Measurements from ENCODE around the gene STXBP6. TPM values are rescaled to one million over a fixed set of nuclear protein-coding genes. Genes with fewer than 3 reads are reported as not detected.

The STXBP6 gene
- total RNA-seq, 2 experiments from 2014 or later, result not detected

DNA sequence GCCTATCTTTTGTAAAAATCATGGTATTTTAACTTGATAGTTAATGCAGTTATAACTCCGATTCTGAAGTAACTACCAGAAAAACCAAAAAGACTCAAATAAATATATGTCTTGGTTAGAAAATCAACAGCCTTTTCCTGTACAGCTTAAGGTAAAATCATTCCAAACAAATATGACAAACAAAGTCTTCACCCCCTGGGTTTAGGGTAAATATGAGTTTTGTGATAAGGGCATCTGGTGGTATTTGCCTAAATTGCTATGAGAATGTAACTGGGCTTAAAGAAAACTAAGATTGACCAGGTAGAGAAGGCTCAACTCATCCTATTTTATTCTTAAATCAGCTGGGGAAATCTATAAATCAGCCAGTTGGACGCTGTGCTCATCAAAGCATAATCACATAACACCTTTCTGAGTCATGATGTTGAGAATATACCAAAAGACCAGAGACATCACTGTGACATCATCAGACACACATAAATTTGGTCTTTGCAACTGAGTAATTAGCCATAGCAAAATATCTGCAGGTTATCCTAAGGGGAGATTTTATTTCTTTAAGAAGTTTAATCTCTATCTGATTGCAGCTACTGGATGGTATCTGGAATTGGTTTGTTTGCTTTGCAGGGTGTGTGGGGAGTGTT lies 133.9 kb downstream of the STXBP6 start:
- ATAC-seq (no peak), DNase-seq (no peak)
- intact Hi-C loops (cut with DNase I, micrococcal nuclease), result no loop called here
- ChIA-PET CTCF (no interaction called here), POLR2A (no interaction called here)
- Mint-ChIP-seq H3K4me3 (no peak overlapping the region), H3K9me3 (ENCODE audit: low read depth) (no peaks in the 10 kb centered on the region), H3K27me3 (peaks cover 18% of the 10 kb centered on the region), H3K36me3 (ENCODE audit: low read depth) (no peaks in the 10 kb centered on the region), H3K27ac (no peak overlapping the region), H3K4me1 (no peaks in the 10 kb centered on the region)

- no peaks in the 10 kb centered on the region for H3K9me3 Mint-ChIP-seq (ENCODE audit: low read depth)
These were observed 134.5 kb downstream of the STXBP6 start for GRCh38 chr14:24915403-24915921.

DNA sequence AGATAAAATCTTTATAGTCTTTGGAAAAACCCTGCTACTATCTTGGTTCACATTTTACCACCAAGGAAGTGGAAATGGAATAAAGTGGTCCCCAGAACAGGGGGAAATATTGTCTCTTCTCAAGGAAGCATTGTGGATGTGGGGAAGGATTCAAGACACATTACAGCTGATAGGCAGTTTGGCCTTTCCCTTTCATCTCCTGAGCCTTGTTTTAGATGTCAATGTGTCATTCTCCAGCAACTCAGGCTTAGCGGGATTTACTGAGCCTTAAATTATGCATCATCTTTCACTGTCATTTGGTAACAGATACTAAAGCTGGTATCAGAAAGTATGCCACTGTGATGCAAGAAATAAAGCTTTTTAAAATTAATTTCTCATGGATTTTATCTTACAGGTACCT lies 136.2 kb downstream of the STXBP6 start:
- no peak for DNase-seq
- no peak for ATAC-seq
- Mint-ChIP-seq H3K36me3 (ENCODE audit: low read depth) (no peaks in the 10 kb centered on the region), H3K27me3 (peaks cover 17% of the 10 kb centered on the region), H3K4me3 (no peak overlapping the region), H3K27ac (no peak overlapping the region), H3K9me3 (ENCODE audit: low read depth) (no peaks in the 10 kb centered on the region), H3K4me1 (no peaks in the 10 kb centered on the region)
- ChIA-PET POLR2A (no interaction called here), CTCF (no interaction called here)
- intact Hi-C loops (cut with DNase I, micrococcal nuclease), result no loop called here

More at GRCh38 chr14:24915403-24915921, 134.5 kb downstream of the STXBP6 start:
- ChIA-PET CTCF (no interaction called here), POLR2A (no interaction called here)
- DNase-seq, result no peak
- no peak for ATAC-seq
- H3K4me3 Mint-ChIP-seq, result no peak overlapping the region
- no peak overlapping the region for H3K27ac Mint-ChIP-seq
- H3K36me3 Mint-ChIP-seq (ENCODE audit: low read depth), result no peaks in the 10 kb centered on the region
- intact Hi-C loops (cut with DNase I, micrococcal nuclease), result no loop called here
- no peaks in the 10 kb centered on the region for H3K4me1 Mint-ChIP-seq
- H3K27me3 Mint-ChIP-seq, result peaks cover 16% of the 10 kb centered on the region

DNA sequence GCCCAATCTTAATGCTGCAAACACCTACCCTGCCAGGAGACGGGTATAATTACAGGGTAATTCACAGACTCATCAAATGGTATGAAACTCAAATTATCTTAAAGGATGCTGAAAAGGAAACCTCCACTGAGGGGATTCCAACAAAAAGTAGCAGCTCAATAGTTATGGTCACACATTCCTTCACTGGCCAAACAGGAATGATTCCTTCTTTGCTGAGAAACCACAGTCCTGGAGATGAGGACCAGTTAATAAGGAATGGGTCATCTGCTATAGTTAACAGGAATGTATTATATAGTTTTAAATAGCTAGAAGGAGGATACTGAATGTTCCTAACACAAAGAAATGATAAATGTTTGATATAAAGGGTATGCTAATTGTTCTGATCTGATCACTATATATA lies 136.9 kb downstream of the STXBP6 start:
- ATAC-seq, result no peak
- POLR2A ChIA-PET, result no interaction called here
- Mint-ChIP-seq H3K36me3 (ENCODE audit: low read depth) (no peaks in the 10 kb centered on the region), H3K27ac (no peak overlapping the region), H3K4me1 (no peaks in the 10 kb centered on the region), H3K27me3 (peaks cover 17% of the 10 kb centered on the region), H3K9me3 (ENCODE audit: low read depth) (no peaks in the 10 kb centered on the region), H3K4me3 (no peak overlapping the region)
- DNase-seq, result no peak
- intact Hi-C loops (cut with DNase I, micrococcal nuclease), result no loop called here
- CTCF ChIA-PET, result no interaction called here

DNA sequence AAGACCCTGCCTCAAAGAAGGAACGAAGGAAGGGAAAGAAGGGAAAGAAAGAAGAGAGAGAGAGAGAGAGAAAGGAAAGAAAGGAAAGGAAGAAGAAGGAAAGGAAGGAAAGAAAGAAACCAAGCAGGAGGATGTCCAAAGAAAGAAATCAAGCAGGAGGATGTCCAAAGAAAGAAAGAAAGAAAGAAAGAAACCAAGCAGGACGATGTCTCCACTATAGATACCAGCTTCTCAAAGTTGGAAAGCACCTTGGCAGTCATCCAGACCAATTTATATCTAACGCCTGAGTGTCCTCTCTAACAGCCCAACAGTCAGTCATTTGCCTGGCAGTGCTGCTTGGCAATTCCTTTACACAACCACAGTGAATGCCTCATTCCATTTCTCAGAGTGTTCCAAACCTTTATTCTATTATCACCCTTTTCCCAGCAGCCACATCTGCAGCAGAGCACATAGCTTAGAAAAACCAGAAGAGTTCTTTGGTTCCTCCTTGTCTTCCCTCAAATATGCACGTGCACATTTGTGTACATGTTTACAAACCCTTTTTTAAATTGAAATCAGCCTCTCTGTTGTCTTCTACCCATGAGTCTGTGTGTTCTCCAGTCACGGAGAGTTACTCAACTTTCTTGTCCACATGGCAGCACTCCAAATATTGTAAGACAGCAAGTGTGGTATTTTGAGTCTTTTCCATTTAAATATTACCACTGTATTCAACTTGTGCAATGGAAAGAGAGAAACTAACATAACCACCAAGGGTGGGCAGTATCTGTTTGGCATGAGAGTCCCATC lies 138.4 kb downstream of the STXBP6 start:
- Mint-ChIP-seq H3K27ac (no peak overlapping the region), H3K36me3 (ENCODE audit: low read depth) (no peaks in the 10 kb centered on the region), H3K4me3 (no peak overlapping the region), H3K9me3 (ENCODE audit: low read depth) (no peaks in the 10 kb centered on the region), H3K4me1 (no peaks in the 10 kb centered on the region), H3K27me3 (peaks cover 17% of the 10 kb centered on the region)
- ChIA-PET POLR2A (no interaction called here), CTCF (interaction anchor here (0.6 to 0.7 kb wide), 2 partner anchors 74 to 120 kb away, joined by 3 to 4 read pairs; no protein-coding TSS in a partner anchor)
- ATAC-seq, result no peak
- no peak for DNase-seq
- intact Hi-C loops (cut with DNase I, micrococcal nuclease), result no loop called here

DNA sequence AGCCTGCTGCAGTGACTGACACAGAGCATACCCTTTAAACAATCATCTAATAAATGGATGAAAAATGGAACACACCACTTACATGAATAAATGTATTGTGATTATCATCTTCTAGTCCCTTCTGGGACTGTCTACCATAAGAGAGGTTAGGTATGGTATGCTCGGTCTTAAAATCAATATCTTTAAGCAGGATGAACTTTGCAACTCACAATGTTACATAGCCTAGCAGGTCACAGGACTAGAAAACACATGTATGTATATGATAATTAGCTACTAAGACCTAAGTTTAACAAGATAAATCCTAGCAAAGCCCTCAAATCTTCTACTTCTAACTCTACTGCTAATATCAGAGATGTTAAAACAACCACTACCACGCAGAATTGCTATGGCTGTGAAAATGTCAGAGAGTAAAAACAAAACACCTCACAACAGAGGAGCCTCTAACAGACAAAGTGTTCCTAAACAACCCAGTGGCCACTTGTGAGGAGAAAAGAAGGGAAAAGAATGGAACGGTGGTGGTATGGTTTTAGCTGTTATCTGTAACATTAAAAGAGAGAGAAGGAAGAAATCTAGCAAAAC lies 139.4 kb downstream of the STXBP6 start:
- CTCF ChIA-PET, result interaction anchor here (0.7 to 1.5 kb wide), 2 partner anchors 73 to 105 kb away, joined by 3 to 4 read pairs; no protein-coding TSS in a partner anchor
- no peak for ATAC-seq
- Mint-ChIP-seq H3K4me3 (no peak overlapping the region), H3K27me3 (peaks cover 13% of the 10 kb centered on the region), H3K9me3 (ENCODE audit: low read depth) (no peaks in the 10 kb centered on the region), H3K36me3 (ENCODE audit: low read depth) (no peaks in the 10 kb centered on the region), H3K27ac (no peak overlapping the region), H3K4me1 (no peaks in the 10 kb centered on the region)
- POLR2A ChIA-PET, result no interaction called here
- DNase-seq, result no peak
- intact Hi-C loops (cut with DNase I, micrococcal nuclease), result no loop called here

GRCh38 chr14:24909523-24910302 lies 140.2 kb downstream of the STXBP6 start:
- POLR2A ChIA-PET, result no interaction called here
- H3K9me3 Mint-ChIP-seq (ENCODE audit: low read depth), result no peaks in the 10 kb centered on the region
- DNase-seq (no peak), ATAC-seq (no peak)
- CTCF ChIA-PET, result interaction anchor here (1.5 kb wide), 1 partner anchor 104 kb away, joined by 3 read pairs; no protein-coding TSS in a partner anchor
- no peaks in the 10 kb centered on the region for H3K4me1 Mint-ChIP-seq
- intact Hi-C loops (cut with DNase I, micrococcal nuclease), result no loop called here
- H3K27ac Mint-ChIP-seq, result no peak overlapping the region
- H3K36me3 Mint-ChIP-seq (ENCODE audit: low read depth), result no peaks in the 10 kb centered on the region
- no peak overlapping the region for H3K4me3 Mint-ChIP-seq
- H3K27me3 Mint-ChIP-seq, result peaks cover 12% of the 10 kb centered on the region

GRCh38 chr14:24908592-24909236 lies 141.2 kb downstream of the STXBP6 start:
- no peaks in the 10 kb centered on the region for H3K4me1 Mint-ChIP-seq
- H3K27ac Mint-ChIP-seq, result no peak overlapping the region
- no peaks in the 10 kb centered on the region for H3K36me3 Mint-ChIP-seq (ENCODE audit: low read depth)
- no peak for DNase-seq
- no peak overlapping the region for H3K4me3 Mint-ChIP-seq
- H3K27me3 Mint-ChIP-seq, result peaks cover 8% of the 10 kb centered on the region
- intact Hi-C loops (cut with DNase I, micrococcal nuclease), result no loop called here
- no peak for ATAC-seq
- no peaks in the 10 kb centered on the region for H3K9me3 Mint-ChIP-seq (ENCODE audit: low read depth)
- ChIA-PET POLR2A (no interaction called here), CTCF (interaction anchor here (1.5 kb wide), 1 partner anchor 103 kb away, joined by 3 read pairs; no protein-coding TSS in a partner anchor)

DNA sequence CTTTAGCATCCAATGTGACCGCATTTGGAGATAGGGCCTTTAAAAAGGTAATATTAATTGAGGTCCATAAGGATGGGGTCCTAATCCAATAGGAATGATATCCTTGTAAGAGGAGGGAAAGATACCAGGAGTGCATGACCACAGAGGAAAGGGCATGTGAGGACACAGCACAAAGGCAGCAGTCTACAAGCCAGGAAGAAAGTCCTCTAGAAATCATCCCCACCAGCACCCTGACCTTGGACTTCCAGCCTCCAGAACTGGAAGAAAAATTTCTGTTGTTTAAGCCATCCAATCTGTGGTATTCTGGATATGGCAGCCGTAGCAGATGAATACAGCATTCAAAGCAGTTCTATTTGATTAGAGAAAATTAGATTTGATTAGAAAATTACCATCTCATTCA lies 145.4 kb downstream of the STXBP6 start:
- H3K27me3 Mint-ChIP-seq, result peaks cover 8% of the 10 kb centered on the region
- no peaks in the 10 kb centered on the region for H3K36me3 Mint-ChIP-seq (ENCODE audit: low read depth)
- intact Hi-C loops (cut with DNase I, micrococcal nuclease), result no loop called here
- no peaks in the 10 kb centered on the region for H3K9me3 Mint-ChIP-seq (ENCODE audit: low read depth)
- no peak for ATAC-seq
- H3K4me1 Mint-ChIP-seq, result no peaks in the 10 kb centered on the region
- no peak overlapping the region for H3K27ac Mint-ChIP-seq
- no peak overlapping the region for H3K4me3 Mint-ChIP-seq
- no peak for DNase-seq
- ChIA-PET CTCF (no interaction called here), POLR2A (no interaction called here)

- DNase-seq (no peak), ATAC-seq (no peak)
- Mint-ChIP-seq H3K4me1 (no peaks in the 10 kb centered on the region), H3K27me3 (peaks cover 8% of the 10 kb centered on the region), H3K4me3 (no peak overlapping the region), H3K36me3 (ENCODE audit: low read depth) (no peaks in the 10 kb centered on the region), H3K9me3 (ENCODE audit: low read depth) (no peaks in the 10 kb centered on the region), H3K27ac (no peak overlapping the region)
- POLR2A ChIA-PET, result no interaction called here
- CTCF ChIA-PET, result no interaction called here
- intact Hi-C loops (cut with DNase I, micrococcal nuclease), result no loop called here
These were observed 146.6 kb downstream of the STXBP6 start for GRCh38 chr14:24903337-24903736.

Measured in activated CD4-positive, alpha-beta T cell treated with anti-CD3 and anti-CD28 coated beads for 36 hours (primary cell).